Measurements from ENCODE around the gene STIMATE. TPM values are rescaled to one million over a fixed set of nuclear protein-coding genes. Genes with fewer than 3 reads are reported as not detected.

Gene STIMATE
- polyA plus RNA-seq, 3 donors, result 4.1 to 14.4 (median 12.9) TPM

DNA sequence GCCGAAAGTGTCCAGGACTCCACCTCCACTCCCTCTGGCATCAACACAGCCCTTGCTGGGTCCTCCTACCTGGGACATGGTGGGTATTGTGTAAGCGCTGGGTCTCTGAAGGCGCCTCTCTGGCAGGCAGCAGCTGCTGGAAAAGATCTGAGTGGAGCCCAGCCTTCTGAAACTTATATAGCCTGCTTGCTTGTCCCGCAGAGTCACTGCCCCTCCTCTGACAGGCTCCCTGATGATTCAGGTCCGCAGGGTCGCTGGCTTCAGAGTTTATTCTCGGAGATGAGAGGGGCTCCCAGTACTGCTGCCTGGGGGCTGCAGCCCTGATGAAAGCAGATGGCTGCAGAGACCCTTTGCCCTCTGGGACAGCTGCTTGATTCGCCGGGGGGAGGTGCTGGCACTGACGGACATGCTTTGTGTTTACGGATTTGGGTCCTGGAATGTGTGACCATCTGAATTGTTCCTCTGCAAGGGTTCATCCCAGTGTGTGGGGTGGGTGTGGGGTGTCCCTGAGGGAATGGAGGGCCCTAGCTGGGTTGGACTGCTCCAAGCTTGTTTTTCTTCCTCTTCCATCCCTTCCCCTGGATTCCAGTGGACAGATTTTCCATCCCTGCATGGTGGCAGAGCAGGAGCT is 62.4 kb downstream of the STIMATE start, which contains the start of gene MUSTN1:
MUSTN1 (minus strand) TSS at position 149 of the 631 bp plus-strand sequence; CDS start at position 78, 71 bp downstream.
- H3K27ac ChIP-seq (ENCODE audit: low read depth, low read length), result no peak within 1 kb of the TSS
- 59 to 66% (median 63%) methylated on average over 11 of the region's 11 CpGs for WGBS, 3 donors

DNA sequence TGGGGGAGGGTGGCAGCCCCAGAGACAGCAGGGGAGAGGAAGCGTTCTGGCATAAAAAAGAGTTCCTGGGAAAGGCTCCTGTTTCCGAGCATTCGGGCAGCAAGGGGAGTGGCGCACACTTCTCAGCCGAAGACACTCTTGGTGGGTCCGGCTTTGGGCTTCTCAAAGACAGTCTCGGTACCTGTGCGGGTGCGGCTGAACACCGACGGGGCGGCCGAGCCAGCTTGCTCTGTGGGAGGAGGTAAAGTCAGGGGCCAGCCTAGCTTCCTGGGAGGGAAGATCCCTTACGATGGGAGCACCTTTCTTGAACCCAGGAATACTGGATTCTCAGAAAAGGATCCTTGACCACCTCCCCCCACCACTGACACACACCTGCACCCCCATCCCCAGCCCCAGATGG is 64.1 kb downstream of the STIMATE start:
- H3K27ac ChIP-seq (ENCODE audit: low read depth, low read length), result no peak overlapping the region
- WGBS, 3 donors, result 96 to 97% (median 96%) methylated on average over 13 to 14 of the region's 14 CpGs

DNA sequence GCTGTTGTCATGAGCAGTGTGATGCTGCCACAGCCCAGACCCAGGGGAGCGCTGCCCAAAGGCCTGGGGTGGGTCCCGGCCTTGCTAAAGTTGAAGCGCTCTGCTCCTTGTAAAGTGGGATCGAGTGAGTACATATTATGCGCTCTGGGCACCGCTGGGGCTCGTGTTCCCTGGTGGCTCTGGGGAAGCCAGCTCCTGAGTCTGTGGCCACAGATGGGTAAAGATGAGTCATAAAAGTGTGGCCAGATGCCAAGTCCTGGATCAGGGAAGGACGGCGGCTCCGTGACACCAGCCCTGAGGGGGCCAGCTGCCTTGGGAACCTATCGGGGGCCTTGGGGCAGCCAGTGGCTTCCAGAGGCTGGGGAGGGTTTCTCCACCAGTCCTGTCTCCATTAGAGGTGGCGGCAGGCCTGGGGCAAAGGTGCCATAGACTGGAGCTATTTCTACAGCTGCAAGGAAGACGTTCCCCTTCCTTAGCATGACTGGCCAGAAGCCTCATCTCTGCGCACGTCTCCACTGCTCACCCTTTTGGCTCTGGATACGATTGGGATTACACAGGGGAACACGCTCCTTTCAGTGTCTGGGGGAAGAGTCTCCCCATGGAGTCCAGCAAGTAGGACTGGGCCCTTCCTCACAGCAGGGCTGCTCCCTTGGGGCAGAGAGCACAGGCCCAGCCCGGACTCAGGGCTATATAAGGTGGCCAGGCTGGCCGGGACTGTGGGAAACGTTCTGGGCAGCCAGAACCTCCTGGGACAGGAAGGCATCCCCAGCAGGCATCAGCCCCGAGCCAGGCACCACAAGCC is 65.6 kb downstream of the STIMATE start:
- 48 to 73% (median 54%) methylated on average over 21 of the region's 21 CpGs for WGBS, 3 donors
- no peak overlapping the region for H3K27ac ChIP-seq (ENCODE audit: low read depth, low read length)

DNA sequence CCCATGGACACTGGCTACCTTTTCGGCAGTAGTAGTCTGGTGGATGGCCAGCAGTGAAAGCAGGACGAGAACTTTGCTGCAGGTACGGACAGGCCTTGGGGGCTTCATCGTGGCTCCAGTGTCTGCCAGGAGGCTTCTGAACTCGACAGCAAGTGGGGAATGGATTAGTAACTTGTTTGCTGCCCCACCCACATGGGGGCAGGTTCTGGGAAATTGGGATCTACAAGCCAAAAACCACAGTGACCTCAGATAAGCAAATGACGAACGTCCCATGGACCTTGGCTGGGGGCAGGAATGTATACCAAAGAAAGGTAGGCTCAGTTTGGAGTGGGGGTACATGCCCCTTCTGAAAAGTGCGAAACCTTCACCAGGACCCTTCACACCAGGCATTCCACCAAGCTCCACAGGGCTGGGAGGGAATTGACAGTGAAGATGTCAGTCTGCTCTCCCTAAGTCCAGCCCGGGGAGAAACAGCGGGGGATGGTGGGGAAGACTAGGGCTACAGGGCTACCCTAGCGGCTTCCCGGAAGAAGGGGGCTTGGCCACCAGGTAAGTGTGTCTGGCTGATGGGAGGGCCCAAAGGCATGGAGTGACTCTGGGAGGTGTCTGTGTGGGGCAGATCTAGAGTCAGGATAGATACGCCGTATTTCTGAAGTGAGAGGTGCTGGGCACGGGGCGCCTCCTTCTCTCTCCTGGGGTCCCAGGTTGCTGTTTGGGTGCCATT is 66.7 kb downstream of the STIMATE start, which contains the start of gene ITIH4:
ITIH4 (minus strand) TSS at position 138 of the 724 bp plus-strand sequence; CDS start at position 108, 30 bp downstream.
- H3K27ac ChIP-seq (ENCODE audit: low read depth, low read length), result no peak within 1 kb of the TSS
- 69 to 83% (median 81%) methylated on average over 16 of the region's 16 CpGs for WGBS, 3 donors

DNA sequence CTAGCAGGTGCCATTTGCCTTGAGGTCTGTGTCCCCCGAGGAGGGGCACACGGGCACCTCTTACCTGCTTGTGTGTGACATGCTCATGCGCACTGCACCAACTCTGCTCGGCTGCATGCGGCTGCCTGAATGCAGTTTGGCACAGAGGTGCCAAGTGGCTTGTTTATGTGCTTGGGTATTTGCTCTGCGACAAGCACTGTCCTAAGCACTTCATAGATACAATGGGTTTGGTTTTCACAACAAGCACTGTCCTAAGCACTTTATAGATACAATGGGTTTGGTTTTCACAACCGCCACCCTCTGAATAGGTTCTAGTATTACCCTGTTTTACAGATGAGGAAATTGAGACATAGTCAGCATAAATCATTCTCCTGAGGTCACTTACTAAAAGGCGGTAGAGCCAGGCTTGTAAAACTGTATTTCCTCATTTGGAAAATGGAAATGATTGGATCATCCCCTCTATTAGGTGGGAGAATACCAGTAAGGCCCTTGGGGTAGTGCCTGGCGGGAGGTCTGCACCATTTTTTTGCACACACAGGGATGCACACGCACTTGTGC is 67.4 kb downstream of the STIMATE start:
- WGBS, 3 donors, result 85 to 95% (median 89%) methylated on average over 10 of the region's 10 CpGs
- no peak overlapping the region for H3K27ac ChIP-seq (ENCODE audit: low read depth, low read length)

DNA sequence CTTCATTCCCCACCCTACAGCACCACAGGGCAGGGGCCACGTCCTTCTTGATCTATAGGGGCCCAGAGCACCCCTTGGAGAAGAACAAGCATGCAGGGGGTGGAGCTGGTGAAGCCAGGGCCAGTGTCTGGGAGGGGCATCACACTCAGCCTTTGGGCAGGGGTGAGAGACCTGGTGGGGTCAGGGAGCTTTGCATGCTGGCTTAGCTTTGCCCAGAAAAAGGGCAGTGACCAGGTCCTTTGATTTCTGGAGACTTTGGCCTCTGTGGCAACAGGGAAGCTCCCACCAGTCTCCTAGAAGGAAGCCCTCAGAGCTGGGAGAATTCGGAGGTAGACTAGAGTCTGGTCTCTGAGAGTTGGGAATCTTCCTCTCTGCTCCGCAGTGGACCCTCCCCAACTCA is 67.9 kb downstream of the STIMATE start:
- 90 to 99% (median 91%) methylated on average over 3 of the region's 3 CpGs for WGBS, 3 donors
- H3K27ac ChIP-seq (ENCODE audit: low read depth, low read length), result no peak overlapping the region

DNA sequence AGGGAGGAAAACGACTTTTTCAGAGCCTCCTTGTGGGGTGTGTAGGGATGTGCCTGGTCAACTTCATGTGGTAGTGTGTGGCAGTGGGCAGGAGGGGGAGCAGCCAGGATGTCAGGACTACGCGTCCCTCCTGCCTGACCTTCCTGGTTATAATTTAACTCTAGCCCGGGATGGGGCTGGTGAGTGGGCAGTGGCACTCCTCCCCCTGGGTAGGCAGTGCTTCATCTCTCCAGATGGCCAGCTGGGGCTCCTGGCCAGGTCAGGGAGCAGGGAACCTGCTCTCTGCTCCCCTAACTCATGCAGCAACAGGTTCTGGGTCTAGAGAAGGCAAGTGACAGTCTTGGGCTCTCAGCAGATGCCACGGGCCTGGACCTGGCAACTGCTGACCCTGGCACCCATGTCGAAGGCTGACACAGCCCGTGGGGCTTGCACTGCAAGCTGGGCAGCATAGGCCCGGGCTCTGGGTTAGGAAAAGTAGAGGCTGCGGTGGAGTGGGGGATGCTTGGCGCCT is 69.4 kb downstream of the STIMATE start:
- WGBS, 3 donors, result 44 to 73% (median 72%) methylated on average over 9 to 10 of the region's 10 CpGs

DNA sequence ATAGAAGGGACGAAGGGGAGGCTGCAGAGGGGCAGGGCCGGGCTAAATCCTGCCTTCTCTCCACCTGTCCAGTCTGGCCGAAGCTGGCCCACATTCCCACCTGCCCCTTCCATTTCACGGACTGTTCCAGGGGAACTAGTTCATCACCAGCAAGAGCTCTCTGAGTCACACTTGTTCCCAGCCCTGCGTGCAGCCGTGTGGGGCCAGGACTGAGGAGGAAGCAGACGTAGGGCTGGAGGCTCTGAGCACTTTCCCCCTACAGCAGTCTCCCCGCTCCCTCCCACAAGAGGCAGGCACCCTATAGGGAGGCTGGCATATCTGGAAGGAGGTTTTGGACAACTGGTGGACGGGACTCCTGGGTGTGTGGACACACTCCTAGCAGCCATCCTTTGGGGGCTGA is 69.9 kb downstream of the STIMATE start:
- 67 to 73% (median 71%) methylated on average over 9 of the region's 9 CpGs for WGBS, 3 donors
- no peak overlapping the region for H3K27ac ChIP-seq (ENCODE audit: low read depth, low read length)

More for the DNA sequence above, 69.4 kb downstream of the STIMATE start:
- H3K27ac ChIP-seq (ENCODE audit: low read depth, low read length), result no peak overlapping the region

DNA sequence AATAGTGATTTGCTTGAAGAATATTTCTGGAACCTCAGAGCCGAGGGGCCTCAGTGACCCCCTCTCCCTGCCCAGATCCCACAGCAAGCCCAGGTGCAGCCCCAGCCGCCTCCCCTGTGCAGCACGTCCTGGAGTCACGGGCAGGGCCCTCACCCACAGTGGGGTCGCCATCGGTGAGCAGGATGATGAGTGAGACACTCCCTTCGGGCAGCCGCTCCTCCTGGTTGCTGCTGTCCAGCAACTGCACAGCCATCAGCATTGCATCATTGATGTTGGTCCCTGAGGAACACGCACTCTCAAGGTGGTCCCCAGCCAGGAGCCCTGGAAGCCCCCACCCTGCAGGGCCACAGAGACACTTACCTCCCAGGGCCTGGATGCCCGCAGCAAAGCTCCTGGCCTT is 73.3 kb downstream of the STIMATE start:
- H3K27ac ChIP-seq (ENCODE audit: low read depth, low read length), result no peak overlapping the region
- 89 to 96% (median 93%) methylated on average over 10 of the region's 10 CpGs for WGBS, 3 donors

DNA sequence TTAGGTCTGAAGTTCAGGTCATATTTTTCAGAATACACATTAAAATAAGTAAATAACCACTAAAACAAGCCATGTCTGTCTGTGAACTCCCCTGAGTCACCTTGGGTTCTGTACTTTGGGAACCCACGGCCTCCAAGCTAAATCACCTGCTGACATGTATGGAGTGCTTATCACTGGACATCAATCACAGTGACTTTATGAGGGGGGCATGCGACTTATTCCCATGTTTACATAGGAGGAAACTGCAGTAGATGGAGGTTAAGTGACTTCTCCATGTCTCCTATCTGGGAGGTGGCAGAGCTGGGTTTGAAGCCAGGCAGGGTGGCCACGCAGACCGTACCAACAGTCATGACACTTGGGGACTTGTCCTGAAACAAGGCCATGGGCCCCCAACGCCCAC is 75.0 kb downstream of the STIMATE start:
- no peak overlapping the region for H3K27ac ChIP-seq (ENCODE audit: low read depth, low read length)
- 84 to 94% (median 93%) methylated on average over 5 of the region's 5 CpGs for WGBS, 3 donors

DNA sequence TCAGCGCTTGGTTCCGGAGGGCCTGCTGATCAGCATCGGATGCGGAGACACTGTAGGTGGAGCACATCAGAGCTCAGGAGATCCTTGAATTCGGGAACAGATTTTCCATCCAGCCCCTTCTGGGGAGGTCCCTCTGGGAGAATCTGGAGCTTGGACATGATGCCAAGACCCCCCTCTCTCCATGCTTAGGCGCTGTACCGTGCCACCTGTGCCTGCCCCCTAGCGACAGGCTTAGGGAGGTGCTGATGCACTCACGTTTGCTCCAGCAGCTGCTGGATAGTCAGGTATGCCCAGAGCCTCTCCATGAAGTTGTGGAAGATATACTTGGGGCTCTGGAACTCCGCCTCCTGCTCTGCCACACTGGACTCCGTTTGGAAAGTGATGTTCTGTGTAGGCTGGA is 76.6 kb downstream of the STIMATE start:
- WGBS, 3 donors, result 63 to 65% (median 63%) methylated on average over 11 of the region's 11 CpGs
- no peak overlapping the region for H3K27ac ChIP-seq (ENCODE audit: low read depth, low read length)

DNA sequence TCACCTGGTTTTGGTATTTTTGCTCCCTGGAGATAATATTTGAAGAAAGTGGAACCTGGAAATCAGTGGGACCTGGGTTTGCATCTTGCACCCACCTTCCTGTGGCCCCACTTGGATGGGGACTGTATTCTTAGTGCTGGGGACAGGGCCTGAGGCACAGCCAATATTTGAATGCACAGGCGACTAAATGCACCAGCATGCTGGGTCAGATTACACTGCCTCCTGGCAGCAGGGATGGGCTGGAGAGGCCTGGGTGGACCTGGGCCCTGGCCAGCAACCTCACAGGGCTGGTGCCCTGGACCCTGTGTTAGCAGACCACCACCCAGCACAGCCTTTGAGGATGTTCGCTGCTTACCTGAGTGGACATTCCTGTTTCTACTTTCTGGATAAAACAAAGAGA is 77.4 kb downstream of the STIMATE start:
- 73 to 88% (median 84%) methylated on average over 2 of the region's 2 CpGs for WGBS, 3 donors

DNA sequence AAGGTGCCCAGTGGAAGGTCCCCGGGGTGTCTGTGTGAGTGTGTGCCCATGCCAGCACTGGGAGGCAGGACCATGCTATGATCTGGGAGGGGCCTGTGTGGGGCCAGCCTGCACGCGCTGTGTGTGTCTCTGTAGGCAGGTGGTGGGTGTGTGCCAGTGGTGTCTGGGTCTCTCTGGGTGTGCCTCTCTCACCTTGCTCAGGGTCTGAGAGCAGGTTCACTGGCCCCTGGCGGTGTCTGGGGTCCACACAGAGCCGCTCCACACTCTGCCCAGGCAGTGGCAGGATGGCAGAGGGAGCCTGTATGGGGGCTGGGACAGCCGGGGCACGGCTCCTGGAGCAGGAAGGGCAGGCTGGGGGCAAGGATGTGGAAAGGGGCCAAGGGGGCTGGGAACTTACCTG is 79.5 kb downstream of the STIMATE start:
- no peak overlapping the region for H3K27ac ChIP-seq (ENCODE audit: low read depth, low read length)
- 92 to 96% (median 94%) methylated on average over 7 of the region's 7 CpGs for WGBS, 3 donors

More for the DNA sequence above, 77.4 kb downstream of the STIMATE start:
- H3K27ac ChIP-seq (ENCODE audit: low read depth, low read length), result no peak overlapping the region

DNA sequence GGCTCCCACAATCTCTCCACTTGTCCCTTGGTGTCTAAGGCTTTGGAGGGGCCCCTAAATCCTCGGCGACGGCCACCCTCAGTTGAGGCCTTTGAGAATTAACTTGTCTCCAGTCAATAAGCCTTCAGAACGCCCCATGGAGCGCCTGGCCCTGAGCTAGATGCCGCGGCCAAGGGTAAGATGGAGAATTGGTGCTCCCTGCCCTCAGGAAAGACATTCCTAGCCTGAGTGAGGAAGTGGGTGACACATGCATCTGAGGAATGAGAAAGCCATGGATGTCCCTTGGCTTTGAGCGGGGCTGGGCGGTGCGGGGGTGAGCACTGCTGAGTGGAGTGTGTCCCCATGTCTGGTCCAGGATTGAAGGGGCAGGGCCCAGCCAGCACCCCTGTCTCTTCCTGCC is 80.1 kb downstream of the STIMATE start:
- WGBS, 3 donors, result 94 to 98% (median 97%) methylated on average over 10 of the region's 10 CpGs
- H3K27ac ChIP-seq (ENCODE audit: low read depth, low read length), result no peak overlapping the region

DNA sequence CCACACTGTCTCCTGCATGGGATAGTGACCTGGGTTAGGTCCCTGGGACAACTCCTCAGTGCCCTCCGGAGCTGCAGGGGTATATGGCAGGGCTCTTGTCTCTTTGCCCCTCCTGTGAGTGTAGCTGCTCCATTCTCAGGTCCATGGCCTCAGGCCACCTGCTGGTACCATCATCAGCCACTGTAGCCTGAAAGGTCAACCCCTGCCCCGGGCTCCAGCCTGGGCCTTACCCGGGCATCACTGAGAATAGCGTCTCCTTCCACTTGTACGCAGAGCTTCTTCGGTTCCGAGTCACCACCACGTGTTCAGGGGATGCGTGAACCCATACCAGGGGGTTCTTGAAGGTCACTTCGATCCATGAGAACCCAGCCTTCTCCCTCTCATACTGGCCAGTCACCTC is 80.7 kb downstream of the STIMATE start:
- no peak overlapping the region for H3K27ac ChIP-seq (ENCODE audit: low read depth, low read length)
- 93 to 95% (median 94%) methylated on average over 10 of the region's 10 CpGs for WGBS, 3 donors

DNA sequence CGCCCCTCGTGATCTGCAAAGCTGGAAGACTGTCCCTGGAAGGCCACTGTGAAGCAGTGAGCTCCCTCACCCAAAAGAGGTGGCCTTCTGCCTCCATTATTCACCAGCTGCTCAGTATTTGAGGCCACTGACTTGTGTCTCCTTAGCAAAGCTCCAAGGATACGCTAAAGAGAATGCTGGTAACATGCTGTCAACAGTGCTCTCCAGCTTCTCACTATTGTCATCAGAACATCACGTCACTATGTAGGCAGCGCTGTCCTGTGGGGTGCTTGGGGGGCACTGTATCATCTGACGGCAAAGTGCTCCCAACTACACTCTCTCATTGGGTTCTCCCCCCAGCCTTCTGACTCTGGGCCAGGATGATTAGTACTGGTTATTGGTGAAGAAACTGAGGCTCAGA is 81.1 kb downstream of the STIMATE start:
- H3K27ac ChIP-seq (ENCODE audit: low read depth, low read length), result no peak overlapping the region
- 89 to 97% (median 94%) methylated on average over 6 of the region's 6 CpGs for WGBS, 3 donors

DNA sequence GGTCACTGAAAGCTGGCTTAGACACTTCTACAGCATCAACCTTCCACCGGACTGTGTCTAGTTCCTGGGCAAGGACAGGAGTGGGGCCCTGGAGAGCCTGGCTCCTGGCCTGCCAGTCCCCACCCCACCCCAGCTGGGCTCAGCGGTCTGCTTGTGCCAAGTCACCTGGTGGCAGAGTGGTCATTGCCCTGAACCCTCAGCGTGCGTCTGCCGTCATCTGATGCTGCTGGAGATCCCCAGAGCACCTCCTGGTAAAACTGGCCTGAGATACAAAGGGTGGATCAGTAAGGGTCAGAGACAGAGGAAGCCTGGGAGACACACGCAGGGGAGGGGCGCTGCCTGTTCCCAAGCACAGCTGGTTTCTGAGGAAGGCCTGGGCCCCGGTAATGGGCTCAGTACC is 83.5 kb downstream of the STIMATE start:
- 74 to 89% (median 85%) methylated on average over 8 of the region's 8 CpGs for WGBS, 3 donors
- H3K27ac ChIP-seq (ENCODE audit: low read depth, low read length), result no peak overlapping the region

DNA sequence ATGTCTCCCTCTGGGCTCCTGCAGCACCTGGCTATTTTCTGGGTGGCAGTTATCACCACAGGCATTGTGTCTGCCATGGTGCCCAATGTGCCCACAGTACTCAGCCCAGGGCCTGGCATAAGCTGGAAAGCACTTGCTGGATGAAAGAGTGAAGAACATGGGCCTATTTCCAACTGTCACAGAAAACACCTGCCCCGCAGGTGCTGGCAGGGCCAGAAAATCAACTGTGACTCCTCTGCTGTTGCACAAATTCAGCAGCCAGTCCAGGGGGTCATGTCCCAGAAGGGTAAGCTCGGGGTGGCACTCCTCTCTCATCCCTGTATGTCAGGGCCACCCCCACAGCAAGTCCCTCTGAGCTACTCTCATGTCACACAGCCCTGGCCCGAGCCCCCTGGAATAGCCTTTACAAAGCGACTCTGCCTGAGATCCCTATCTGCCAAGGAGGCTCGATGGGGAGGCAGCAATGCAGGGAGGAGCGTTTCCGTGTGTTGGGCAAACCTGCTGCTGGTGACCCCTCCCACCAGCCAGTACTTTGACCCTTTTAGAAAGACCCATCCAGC is 85.8 kb downstream of the STIMATE start:
- no peak overlapping the region for H3K27ac ChIP-seq (ENCODE audit: low read depth, low read length)
- 74 to 90% (median 87%) methylated on average over 7 of the region's 7 CpGs for WGBS, 3 donors
